ENCODE data around the gene IPO4.

DNA sequence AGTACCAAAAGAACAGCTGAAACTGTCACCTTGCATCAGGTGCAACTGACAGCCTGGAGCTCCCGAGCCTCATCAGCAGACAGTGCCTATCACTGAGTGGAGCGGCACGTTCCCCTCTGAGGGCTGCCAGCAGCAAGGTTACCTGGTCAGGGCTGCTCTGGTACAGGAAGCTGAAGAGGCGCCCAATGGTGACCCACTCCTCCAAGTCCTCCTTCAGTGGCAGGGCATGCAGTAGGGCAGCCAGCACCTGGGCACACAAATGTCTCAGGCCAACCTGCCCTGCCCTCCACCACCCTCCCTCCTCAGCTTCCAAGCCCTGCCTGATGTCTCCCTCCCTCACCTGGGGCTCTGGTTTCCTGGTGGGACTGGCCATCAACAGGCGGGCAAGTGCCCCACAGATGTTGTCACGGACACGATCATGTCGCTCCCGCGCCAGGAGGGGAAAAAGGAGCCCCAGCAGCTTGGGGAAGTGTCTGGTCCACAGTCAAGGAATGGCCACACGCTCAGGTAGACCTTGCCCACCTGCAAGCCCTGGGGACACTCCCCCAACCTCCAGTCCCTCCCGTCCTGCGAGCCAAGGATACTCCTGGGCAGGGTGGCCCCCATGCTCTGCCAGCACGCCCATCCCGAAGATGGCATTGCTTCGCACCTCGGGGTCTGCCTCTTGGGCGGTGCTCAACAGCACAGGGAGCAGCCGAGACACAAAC lies 7.1 kb downstream of the IPO4 start:
- no peak for TF ChIP-seq EP300 (IDR thresholded peaks at IDR 0.05)
- TF ChIP-seq, protein P1, sequence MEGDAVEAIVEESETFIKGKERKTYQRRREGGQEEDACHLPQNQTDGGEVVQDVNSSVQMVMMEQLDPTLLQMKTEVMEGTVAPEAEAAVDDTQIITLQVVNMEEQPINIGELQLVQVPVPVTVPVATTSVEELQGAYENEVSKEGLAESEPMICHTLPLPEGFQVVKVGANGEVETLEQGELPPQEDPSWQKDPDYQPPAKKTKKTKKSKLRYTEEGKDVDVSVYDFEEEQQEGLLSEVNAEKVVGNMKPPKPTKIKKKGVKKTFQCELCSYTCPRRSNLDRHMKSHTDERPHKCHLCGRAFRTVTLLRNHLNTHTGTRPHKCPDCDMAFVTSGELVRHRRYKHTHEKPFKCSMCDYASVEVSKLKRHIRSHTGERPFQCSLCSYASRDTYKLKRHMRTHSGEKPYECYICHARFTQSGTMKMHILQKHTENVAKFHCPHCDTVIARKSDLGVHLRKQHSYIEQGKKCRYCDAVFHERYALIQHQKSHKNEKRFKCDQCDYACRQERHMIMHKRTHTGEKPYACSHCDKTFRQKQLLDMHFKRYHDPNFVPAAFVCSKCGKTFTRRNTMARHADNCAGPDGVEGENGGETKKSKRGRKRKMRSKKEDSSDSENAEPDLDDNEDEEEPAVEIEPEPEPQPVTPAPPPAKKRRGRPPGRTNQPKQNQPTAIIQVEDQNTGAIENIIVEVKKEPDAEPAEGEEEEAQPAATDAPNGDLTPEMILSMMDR (IDR thresholded peaks at IDR 0.05) = no peak
- no peak for TF ChIP-seq POLR2A (IDR thresholded peaks at IDR 0.05)

Measured in suprapubic skin (tissue), 3 donors.